22Rv1 (cell line): Measurements from ENCODE around the gene DTL.

ENCODE experiments used
- ZFX ChIP-seq: fragments of 450-650 bp; IDR thresholded peaks from 2 replicates; pipeline ENCODE4 v1.6.1; 2017; ENCODE audit warnings: antibody characterized with exemption, borderline replicate concordance
- TF ChIP-seq, protein P1 (sequence below): fragments of 450-650 bp; IDR thresholded peaks from 2 replicates; pipeline ENCODE4 v1.5.1; 2017; ENCODE audit warnings: mild to moderate bottlenecking

GRCh38 chr1:212024469-212025149 is 10.9 kb upstream of the DTL start:
- TF ChIP-seq, protein P1, sequence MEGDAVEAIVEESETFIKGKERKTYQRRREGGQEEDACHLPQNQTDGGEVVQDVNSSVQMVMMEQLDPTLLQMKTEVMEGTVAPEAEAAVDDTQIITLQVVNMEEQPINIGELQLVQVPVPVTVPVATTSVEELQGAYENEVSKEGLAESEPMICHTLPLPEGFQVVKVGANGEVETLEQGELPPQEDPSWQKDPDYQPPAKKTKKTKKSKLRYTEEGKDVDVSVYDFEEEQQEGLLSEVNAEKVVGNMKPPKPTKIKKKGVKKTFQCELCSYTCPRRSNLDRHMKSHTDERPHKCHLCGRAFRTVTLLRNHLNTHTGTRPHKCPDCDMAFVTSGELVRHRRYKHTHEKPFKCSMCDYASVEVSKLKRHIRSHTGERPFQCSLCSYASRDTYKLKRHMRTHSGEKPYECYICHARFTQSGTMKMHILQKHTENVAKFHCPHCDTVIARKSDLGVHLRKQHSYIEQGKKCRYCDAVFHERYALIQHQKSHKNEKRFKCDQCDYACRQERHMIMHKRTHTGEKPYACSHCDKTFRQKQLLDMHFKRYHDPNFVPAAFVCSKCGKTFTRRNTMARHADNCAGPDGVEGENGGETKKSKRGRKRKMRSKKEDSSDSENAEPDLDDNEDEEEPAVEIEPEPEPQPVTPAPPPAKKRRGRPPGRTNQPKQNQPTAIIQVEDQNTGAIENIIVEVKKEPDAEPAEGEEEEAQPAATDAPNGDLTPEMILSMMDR = no peak
- no peak for TF ChIP-seq ZFX
